ENCODE results near the gene NDUFS4. TPM values are rescaled to one million over a fixed set of nuclear protein-coding genes. Genes with fewer than 3 reads are reported as not detected.

Gene NDUFS4
- polyA plus RNA-seq, 1 donor from 2014 or later = 275 TPM

- no peaks in the 10 kb centered on the region for H3K9me3 ChIP-seq (ENCODE audit: low read length)
- H3K4me3 ChIP-seq (ENCODE audit: low read length) = no peak overlapping the region
- no peak overlapping the region for H3K27ac ChIP-seq (ENCODE audit: low read length)
- no peaks in the 10 kb centered on the region for H3K9me2 ChIP-seq (ENCODE audit: insufficient read depth, low read length)
- TF ChIP-seq CTCF (IDR thresholded peaks at IDR 0.05; ENCODE audit: poor library complexity, severe bottlenecking) = no peak
- TF ChIP-seq MXI1 (conservative IDR thresholded peaks at IDR 0.05; ENCODE audit: poor library complexity, severe bottlenecking) = no peak
- TF ChIP-seq EP300 (conservative IDR thresholded peaks at IDR 0.05; ENCODE audit: poor library complexity, severe bottlenecking) = no peak
- no peak for TF ChIP-seq EZH2 (IDR thresholded peaks at IDR 0.05; ENCODE audit: borderline replicate concordance, insufficient read depth, low read length, poor library complexity, severe bottlenecking)
- TF ChIP-seq POLR2AphosphoS5 (IDR thresholded peaks at IDR 0.05) = no peak
- no peak for TF ChIP-seq RAD21 (conservative IDR thresholded peaks at IDR 0.05)
- TF ChIP-seq, protein P1, sequence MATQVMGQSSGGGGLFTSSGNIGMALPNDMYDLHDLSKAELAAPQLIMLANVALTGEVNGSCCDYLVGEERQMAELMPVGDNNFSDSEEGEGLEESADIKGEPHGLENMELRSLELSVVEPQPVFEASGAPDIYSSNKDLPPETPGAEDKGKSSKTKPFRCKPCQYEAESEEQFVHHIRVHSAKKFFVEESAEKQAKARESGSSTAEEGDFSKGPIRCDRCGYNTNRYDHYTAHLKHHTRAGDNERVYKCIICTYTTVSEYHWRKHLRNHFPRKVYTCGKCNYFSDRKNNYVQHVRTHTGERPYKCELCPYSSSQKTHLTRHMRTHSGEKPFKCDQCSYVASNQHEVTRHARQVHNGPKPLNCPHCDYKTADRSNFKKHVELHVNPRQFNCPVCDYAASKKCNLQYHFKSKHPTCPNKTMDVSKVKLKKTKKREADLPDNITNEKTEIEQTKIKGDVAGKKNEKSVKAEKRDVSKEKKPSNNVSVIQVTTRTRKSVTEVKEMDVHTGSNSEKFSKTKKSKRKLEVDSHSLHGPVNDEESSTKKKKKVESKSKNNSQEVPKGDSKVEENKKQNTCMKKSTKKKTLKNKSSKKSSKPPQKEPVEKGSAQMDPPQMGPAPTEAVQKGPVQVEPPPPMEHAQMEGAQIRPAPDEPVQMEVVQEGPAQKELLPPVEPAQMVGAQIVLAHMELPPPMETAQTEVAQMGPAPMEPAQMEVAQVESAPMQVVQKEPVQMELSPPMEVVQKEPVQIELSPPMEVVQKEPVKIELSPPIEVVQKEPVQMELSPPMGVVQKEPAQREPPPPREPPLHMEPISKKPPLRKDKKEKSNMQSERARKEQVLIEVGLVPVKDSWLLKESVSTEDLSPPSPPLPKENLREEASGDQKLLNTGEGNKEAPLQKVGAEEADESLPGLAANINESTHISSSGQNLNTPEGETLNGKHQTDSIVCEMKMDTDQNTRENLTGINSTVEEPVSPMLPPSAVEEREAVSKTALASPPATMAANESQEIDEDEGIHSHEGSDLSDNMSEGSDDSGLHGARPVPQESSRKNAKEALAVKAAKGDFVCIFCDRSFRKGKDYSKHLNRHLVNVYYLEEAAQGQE (IDR thresholded peaks at IDR 0.05; ENCODE audit: borderline replicate concordance) = no peak
- no peak for TF ChIP-seq SMC3 (conservative IDR thresholded peaks at IDR 0.05; ENCODE audit: poor library complexity)
- TF ChIP-seq TAF1 (IDR thresholded peaks at IDR 0.05; ENCODE audit: low read depth) = no peak
- H3K79me2 ChIP-seq (replicated peaks; ENCODE audit: insufficient read depth, low read length) = peaks cover 19% of the 10 kb centered on the region
- H3K9ac ChIP-seq (ENCODE audit: low read length) = no peak overlapping the region
- H3K27me3 ChIP-seq (ENCODE audit: insufficient read depth, low read depth, low read length) = no peaks in the 10 kb centered on the region
- H3K4me2 ChIP-seq (ENCODE audit: low read length) = no peak overlapping the region
- H4K20me1 ChIP-seq (ENCODE audit: insufficient read depth) = no peaks in the 10 kb centered on the region
- H3K36me3 ChIP-seq (ENCODE audit: insufficient read depth, low read length) = no peaks in the 10 kb centered on the region
- H3F3A ChIP-seq (ENCODE audit: insufficient read depth, low read length, poor library complexity, severe bottlenecking) = no peaks in the 10 kb centered on the region
- no peak overlapping the region for H2AFZ ChIP-seq (ENCODE audit: low read depth, low read length)
Measured at GRCh38 chr5:53603009-53603687, 42.7 kb downstream of the NDUFS4 start.

DNA sequence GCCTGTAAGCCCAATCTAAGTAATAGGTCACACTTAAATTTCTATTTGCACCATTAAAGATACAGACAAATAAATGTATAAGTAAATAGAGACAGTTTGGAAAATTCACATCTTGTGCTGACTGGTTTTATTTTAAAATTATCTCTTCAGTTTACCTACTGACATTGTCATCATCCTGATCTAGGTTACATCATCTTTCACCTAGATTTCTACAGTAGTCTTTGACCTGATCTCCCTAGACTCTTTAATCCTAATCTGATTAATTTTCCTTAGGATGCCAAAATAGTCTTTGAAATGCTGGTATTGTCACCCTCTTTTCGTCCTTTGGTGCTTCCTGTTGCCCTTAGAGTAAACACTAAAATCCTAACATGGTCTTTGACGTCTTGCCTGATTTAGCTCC lies 43.9 kb downstream of the NDUFS4 start:
- H3K27me3 ChIP-seq (ENCODE audit: insufficient read depth, low read depth, low read length) = no peaks in the 10 kb centered on the region
- no peak overlapping the region for H3K27ac ChIP-seq (ENCODE audit: low read length)
- no peaks in the 10 kb centered on the region for H3K36me3 ChIP-seq (ENCODE audit: insufficient read depth, low read length)
- H3K9me3 ChIP-seq (ENCODE audit: low read length) = no peaks in the 10 kb centered on the region
- H3K4me3 ChIP-seq (ENCODE audit: low read length) = no peak overlapping the region
- no peak overlapping the region for H2AFZ ChIP-seq (ENCODE audit: low read depth, low read length)
- peaks cover 10% of the 10 kb centered on the region for H3K79me2 ChIP-seq (replicated peaks; ENCODE audit: insufficient read depth, low read length)
- no peaks in the 10 kb centered on the region for H4K20me1 ChIP-seq (ENCODE audit: insufficient read depth)
- H3K9me2 ChIP-seq (ENCODE audit: insufficient read depth, low read length) = no peaks in the 10 kb centered on the region
- H3K9ac ChIP-seq (ENCODE audit: low read length) = no peak overlapping the region
- no peaks in the 10 kb centered on the region for H3F3A ChIP-seq (ENCODE audit: insufficient read depth, low read length, poor library complexity, severe bottlenecking)
- H3K4me2 ChIP-seq (ENCODE audit: low read length) = no peak overlapping the region
- no peak for TF ChIP-seq SMC3 (conservative IDR thresholded peaks at IDR 0.05; ENCODE audit: poor library complexity)
- TF ChIP-seq, protein P1 (IDR thresholded peaks at IDR 0.05; ENCODE audit: borderline replicate concordance) = no peak
- no peak for TF ChIP-seq POLR2AphosphoS5 (IDR thresholded peaks at IDR 0.05)
- no peak for TF ChIP-seq EP300 (conservative IDR thresholded peaks at IDR 0.05; ENCODE audit: poor library complexity, severe bottlenecking)
- TF ChIP-seq EZH2 (IDR thresholded peaks at IDR 0.05; ENCODE audit: borderline replicate concordance, insufficient read depth, low read length, poor library complexity, severe bottlenecking) = no peak
- no peak for TF ChIP-seq CTCF (IDR thresholded peaks at IDR 0.05; ENCODE audit: poor library complexity, severe bottlenecking)
- TF ChIP-seq RAD21 (conservative IDR thresholded peaks at IDR 0.05) = no peak
- no peak for TF ChIP-seq MXI1 (conservative IDR thresholded peaks at IDR 0.05; ENCODE audit: poor library complexity, severe bottlenecking)
- no peak for TF ChIP-seq TAF1 (IDR thresholded peaks at IDR 0.05; ENCODE audit: low read depth)

Measured in neural cell (in vitro differentiated cells).